ENCODE results near the gene STK36. TPM values are rescaled to one million over a fixed set of nuclear protein-coding genes. Genes with fewer than 3 reads are reported as not detected.

Gene STK36
- total and polyA plus RNA-seq, 8 donors, result 8.3 to 54.0 (median 22.1) TPM

- Histone ChIP-seq H3K4me3 (no peak overlapping the region), H3K27me3 (no peaks in the 10 kb centered on the region), H3K4me1 (peaks cover 0 to 14% (median 0%) of the 10 kb centered on the region in 3 donors), H3K36me3 (no peaks in the 10 kb centered on the region), H3K27ac (no peak overlapping the region), H3K9me3 (peaks cover 0 to 3% (median 0%) of the 10 kb centered on the region in 4 donors)
- 67 to 70% methylated on average over 1 of the region's 1 CpG for WGBS, 2 donors
- FAIRE-seq (no peak), ATAC-seq (peak in 1 of 4 donors; percentile 32), DNase-seq (no peak)
- intact Hi-C loops (cut with DNase I), result no loop called here
- no peak for TF ChIP-seq CTCF (IDR thresholded peaks at IDR 0.05)
Observed at GRCh38 chr2:218722876-218723785, 51.2 kb downstream of the STK36 start.

- FAIRE-seq (no peak), ATAC-seq (no peak), DNase-seq (no peak)
- H3K27me3 ChIP-seq, result no peaks in the 10 kb centered on the region
- TF ChIP-seq CTCF (IDR thresholded peaks at IDR 0.05), result no peak
- no peak overlapping the region for H3K4me3 ChIP-seq
- peaks cover 0 to 3% (median 0%) of the 10 kb centered on the region in 4 donors for H3K9me3 ChIP-seq
- no peaks in the 10 kb centered on the region for H3K36me3 ChIP-seq
- intact Hi-C loops (cut with DNase I), result no loop called here
- no peak overlapping the region for H3K27ac ChIP-seq
- 97 to 98% methylated on average over 6 of the region's 6 CpGs for WGBS, 2 donors
- peaks cover 0 to 14% (median 0%) of the 10 kb centered on the region in 3 donors for H3K4me1 ChIP-seq
Observed at GRCh38 chr2:218726004-218726574, 54.2 kb downstream of the STK36 start.

- DNase-seq (no peak), FAIRE-seq (no peak), ATAC-seq (no peak)
- intact Hi-C loops (cut with DNase I), result no loop called here
- Histone ChIP-seq H3K27me3 (no peaks in the 10 kb centered on the region), H3K4me1 (peaks cover 0 to 4% (median 0%) of the 10 kb centered on the region in 3 donors), H3K36me3 (no peaks in the 10 kb centered on the region), H3K4me3 (no peak overlapping the region), H3K9me3 (peaks cover 0 to 3% (median 0%) of the 10 kb centered on the region in 4 donors), H3K27ac (no peak overlapping the region)
- WGBS, 2 donors, result 95 to 96% methylated on average over 6 of the region's 6 CpGs
- no peak for TF ChIP-seq CTCF (IDR thresholded peaks at IDR 0.05)
Observed at GRCh38 chr2:218727502-218728165, 55.7 kb downstream of the STK36 start.

- intact Hi-C loops (cut with DNase I), result no loop called here
- Histone ChIP-seq H3K36me3 (no peaks in the 10 kb centered on the region), H3K4me1 (no peaks in the 10 kb centered on the region), H3K27me3 (no peaks in the 10 kb centered on the region), H3K9me3 (peaks cover 0 to 3% (median 0%) of the 10 kb centered on the region in 4 donors), H3K4me3 (no peak overlapping the region), H3K27ac (no peak overlapping the region)
- WGBS, 2 donors, result 96% methylated on average over 3 of the region's 3 CpGs
- no peak for TF ChIP-seq CTCF (IDR thresholded peaks at IDR 0.05)
- FAIRE-seq (no peak), DNase-seq (no peak), ATAC-seq (no peak)
Observed at GRCh38 chr2:218729640-218730039, 57.8 kb downstream of the STK36 start.

Measured in pancreas (tissue), 10 donors.